ENCODE measurements around the gene THAP2.

DNA sequence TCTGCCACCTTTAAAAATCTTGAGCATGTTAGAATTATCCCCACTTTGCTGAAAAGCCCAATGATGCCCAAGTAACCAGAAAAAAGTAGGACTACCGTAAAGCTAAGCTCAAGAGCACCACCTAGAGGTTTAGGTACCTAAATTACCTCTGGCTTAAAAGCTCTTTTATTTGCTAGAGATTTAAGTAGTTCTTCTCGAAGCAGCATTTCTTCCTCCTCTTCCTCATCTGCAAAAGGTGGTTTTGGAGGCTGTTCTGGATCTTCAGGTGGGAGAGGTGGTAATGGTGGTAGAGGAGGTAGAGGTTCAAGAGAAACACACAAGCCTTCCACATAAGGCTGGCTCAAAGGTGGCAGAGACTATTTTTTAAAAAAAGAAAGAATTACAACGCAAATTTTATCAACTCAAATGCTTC lies 27.4 kb upstream of the THAP2 start:
- TF ChIP-seq, protein P1, sequence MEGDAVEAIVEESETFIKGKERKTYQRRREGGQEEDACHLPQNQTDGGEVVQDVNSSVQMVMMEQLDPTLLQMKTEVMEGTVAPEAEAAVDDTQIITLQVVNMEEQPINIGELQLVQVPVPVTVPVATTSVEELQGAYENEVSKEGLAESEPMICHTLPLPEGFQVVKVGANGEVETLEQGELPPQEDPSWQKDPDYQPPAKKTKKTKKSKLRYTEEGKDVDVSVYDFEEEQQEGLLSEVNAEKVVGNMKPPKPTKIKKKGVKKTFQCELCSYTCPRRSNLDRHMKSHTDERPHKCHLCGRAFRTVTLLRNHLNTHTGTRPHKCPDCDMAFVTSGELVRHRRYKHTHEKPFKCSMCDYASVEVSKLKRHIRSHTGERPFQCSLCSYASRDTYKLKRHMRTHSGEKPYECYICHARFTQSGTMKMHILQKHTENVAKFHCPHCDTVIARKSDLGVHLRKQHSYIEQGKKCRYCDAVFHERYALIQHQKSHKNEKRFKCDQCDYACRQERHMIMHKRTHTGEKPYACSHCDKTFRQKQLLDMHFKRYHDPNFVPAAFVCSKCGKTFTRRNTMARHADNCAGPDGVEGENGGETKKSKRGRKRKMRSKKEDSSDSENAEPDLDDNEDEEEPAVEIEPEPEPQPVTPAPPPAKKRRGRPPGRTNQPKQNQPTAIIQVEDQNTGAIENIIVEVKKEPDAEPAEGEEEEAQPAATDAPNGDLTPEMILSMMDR (IDR thresholded peaks at IDR 0.05), result peak in 3 of 4 experiments; percentile 35 to 66 (median 51)
- TF ChIP-seq POLR2AphosphoS5 (IDR thresholded peaks at IDR 0.05), result no peak
